SK-N-MC (cell line): Measurements from ENCODE around the gene EFNA2.

ENCODE experiments used
- DNase-seq: peaks from one replicate; pipeline ENCODE4 v3.0.0-alpha.2; 2011; ENCODE audit warnings: low read depth, low spot score
- H3K27ac ChIP-seq: fragments of 200-600 bp; sonication (generic); 2 replicates; pipeline ENCODE4 v1.5.1; 2016; ENCODE audit warnings: mixed run types
- H3K36me3 ChIP-seq: fragments of 200-600 bp; sonication (generic); 2 replicates; pipeline ENCODE4 v1.6.1; 2017; ENCODE audit warnings: antibody characterized with exemption, low read length, mixed read lengths; ENCODE audit not compliant: insufficient read depth
- H3K4me3 ChIP-seq: fragments of 200-600 bp; sonication (generic); 2 replicates; pipeline ENCODE4 v1.5.1; 2016
- H3K9ac ChIP-seq: fragments of 200-600 bp; sonication (generic); 2 replicates; pipeline ENCODE4 v1.8.0; 2017; ENCODE audit warnings: mixed run types, mixed read lengths; ENCODE audit not compliant: insufficient read length
- H3K9me3 ChIP-seq: fragments of 200-600 bp; sonication (generic); 2 replicates; pipeline ENCODE4 v1.6.1; 2017; ENCODE audit warnings: low read depth, mild to moderate bottlenecking, antibody characterized with exemption, low read length, moderate library complexity, mixed read lengths
- EZH2 ChIP-seq: fragments of 200-600 bp; sonication (generic); IDR thresholded peaks from one replicate; pipeline ENCODE4 v1.6.1; 2017; ENCODE audit warnings: antibody characterized with exemption
- FOXP2 ChIP-seq: optimal IDR thresholded peaks from 2 replicates; pipeline ENCODE3; 2011; ENCODE audit warnings: mild to moderate bottlenecking, moderate library complexity; ENCODE audit not compliant: insufficient read depth; ENCODE audit errors: extremely low read length, control extremely low read depth
- POLR2AphosphoS5 ChIP-seq: IDR thresholded peaks from 2 replicates; pipeline ENCODE4 v1.6.1; 2012; ENCODE audit warnings: mild to moderate bottlenecking, low read depth, low read length, borderline replicate concordance

EFNA2 gene

GRCh38 chr19:1269065-1269477, 16.6 kb upstream of the EFNA2 start, which contains the start of gene CIRBP:
Gene CIRBP, plus strand, starts transcription at chr19:1269332. Its CDS starts 1,602 bp downstream, at chr19:1270934.
- Histone ChIP-seq H3K9ac (peak within 1 kb of the TSS; percentile 86), H3K9me3 (no peaks in the 10 kb centered on the region), H3K4me3 (peak within 1 kb of the TSS; percentile 78), H3K36me3 (peaks cover 42% of the 10 kb centered on the region), H3K27ac (peak within 1 kb of the TSS; percentile 93)
- TF ChIP-seq POLR2AphosphoS5 (peak; percentile 97), EZH2 (no peak)
- DNase-seq, result peak; percentile 94

GRCh38 chr19:1269478-1270212, 16.0 kb upstream of the EFNA2 start:
- peak overlapping the region; percentile 86 for H3K9ac ChIP-seq
- no peak for TF ChIP-seq EZH2
- TF ChIP-seq POLR2AphosphoS5, result peak; percentile 74; the same call in 1 of the 2 replicates
- no peak for TF ChIP-seq FOXP2
- H3K27ac ChIP-seq, result peak overlapping the region; percentile 93
- peak overlapping the region; percentile 78 for H3K4me3 ChIP-seq
- no peak for DNase-seq
- no peaks in the 10 kb centered on the region for H3K9me3 ChIP-seq
- H3K36me3 ChIP-seq, result peaks cover 47% of the 10 kb centered on the region

- no peak for DNase-seq
- no peaks in the 10 kb centered on the region for H3K9me3 ChIP-seq
- peak overlapping the region; percentile 86 for H3K9ac ChIP-seq
- peaks cover 52% of the 10 kb centered on the region for H3K36me3 ChIP-seq
- no peak for TF ChIP-seq EZH2
- no peak for TF ChIP-seq POLR2AphosphoS5
- no peak for TF ChIP-seq FOXP2
- peak overlapping the region; percentile 93 for H3K27ac ChIP-seq
- H3K4me3 ChIP-seq, result peak overlapping the region; percentile 78
Measured at GRCh38 chr19:1270213-1270853, 15.3 kb upstream of the EFNA2 start.

GRCh38 chr19:1270854-1271527, 14.7 kb upstream of the EFNA2 start:
- peak overlapping the region; percentile 93 for H3K27ac ChIP-seq
- peak overlapping the region; percentile 78 for H3K4me3 ChIP-seq
- no peak for DNase-seq
- TF ChIP-seq FOXP2, result no peak
- TF ChIP-seq POLR2AphosphoS5, result peak; percentile 50; the same call in 1 of the 2 replicates
- no peak for TF ChIP-seq EZH2
- H3K9me3 ChIP-seq, result no peaks in the 10 kb centered on the region
- peaks cover 52% of the 10 kb centered on the region for H3K36me3 ChIP-seq
- peak overlapping the region; percentile 86 for H3K9ac ChIP-seq

- H3K9me3 ChIP-seq, result no peaks in the 10 kb centered on the region
- no peak overlapping the region for H3K4me3 ChIP-seq
- no peak for DNase-seq
- TF ChIP-seq POLR2AphosphoS5 (no peak), FOXP2 (no peak), EZH2 (no peak)
- H3K9ac ChIP-seq, result peak overlapping the region; percentile 53
- peak overlapping the region; percentile 93 for H3K27ac ChIP-seq
- peaks cover 52% of the 10 kb centered on the region for H3K36me3 ChIP-seq
Measured at GRCh38 chr19:1271528-1272422, 13.9 kb upstream of the EFNA2 start.

- peak overlapping the region; percentile 53 for H3K9ac ChIP-seq
- H3K36me3 ChIP-seq, result peaks cover 52% of the 10 kb centered on the region
- no peak for DNase-seq
- TF ChIP-seq EZH2 (no peak), FOXP2 (no peak), POLR2AphosphoS5 (no peak)
- no peaks in the 10 kb centered on the region for H3K9me3 ChIP-seq
- H3K4me3 ChIP-seq, result no peak overlapping the region
- peak overlapping the region; percentile 93 for H3K27ac ChIP-seq
Measured at GRCh38 chr19:1272423-1273262, 13.0 kb upstream of the EFNA2 start.

- Histone ChIP-seq H3K36me3 (peaks cover 52% of the 10 kb centered on the region), H3K27ac (peak overlapping the region; percentile 98), H3K9ac (no peak overlapping the region), H3K9me3 (no peaks in the 10 kb centered on the region), H3K4me3 (no peak overlapping the region)
- no peak for DNase-seq
- TF ChIP-seq POLR2AphosphoS5 (no peak; the same call in none of the 2 replicates), FOXP2 (no peak), EZH2 (no peak)
Measured at GRCh38 chr19:1273263-1274041, 12.2 kb upstream of the EFNA2 start.
